GM21515 (cell line): ENCODE measurements around the gene CRACR2B.

Experiments used
- ATAC-seq: cut with Tn5 transposase; IDR thresholded peaks from one replicate; pipeline ENCODE4 v1.9.1; 2021; ENCODE audit not compliant: unreplicated experiment

The CRACR2B gene

GRCh38 chr11:850775-851763 lies 23.4 kb downstream of the CRACR2B start:
- no peak for ATAC-seq

- ATAC-seq = no peak
Measured at GRCh38 chr11:852762-853161, 25.0 kb downstream of the CRACR2B start.

DNA sequence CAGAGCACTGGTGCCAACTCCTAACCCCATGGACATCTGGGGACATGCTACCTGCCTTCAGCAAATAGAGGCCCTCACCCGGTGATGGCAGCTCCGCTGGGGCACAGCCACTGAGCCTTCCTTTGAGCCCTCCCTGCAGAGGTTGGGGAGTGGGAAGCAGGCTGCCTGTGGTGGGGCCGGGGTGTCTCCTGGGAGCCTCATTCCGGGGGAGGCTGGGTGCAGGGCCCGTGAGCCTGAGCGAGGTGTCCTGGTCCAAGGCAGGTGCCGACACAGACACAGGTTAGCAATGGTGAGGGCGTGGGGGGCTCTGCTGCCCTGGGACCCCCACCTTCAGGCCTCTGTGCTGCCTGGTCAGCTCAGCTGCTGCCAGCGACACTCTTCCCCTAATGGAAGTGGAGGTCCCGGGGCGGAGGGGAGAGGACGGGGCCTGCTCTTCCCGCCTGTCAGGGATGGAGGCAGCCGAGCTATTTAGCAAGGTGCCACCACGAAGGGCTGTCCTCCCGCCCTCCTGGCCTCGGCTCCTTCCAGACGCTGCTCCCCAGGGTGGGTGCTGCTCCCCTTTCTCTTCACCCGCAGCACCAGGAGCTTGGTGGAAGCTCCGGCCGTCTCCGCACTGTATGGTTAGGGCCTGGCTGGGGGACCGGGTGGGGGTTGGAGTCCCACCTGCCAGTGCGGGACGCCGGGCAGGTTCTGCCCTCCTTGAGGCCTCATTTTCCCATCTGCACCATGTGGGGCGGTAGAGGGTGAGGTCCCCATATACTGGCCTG lies 26.1 kb downstream of the CRACR2B start:
- no peak for ATAC-seq

GRCh38 chr11:854601-855329 lies 27.0 kb downstream of the CRACR2B start:
- no peak for ATAC-seq

- ATAC-seq = no peak
Measured at GRCh38 chr11:855330-855674, 27.6 kb downstream of the CRACR2B start.

GRCh38 chr11:855796-856195 lies 28.1 kb downstream of the CRACR2B start:
- no peak for ATAC-seq

DNA sequence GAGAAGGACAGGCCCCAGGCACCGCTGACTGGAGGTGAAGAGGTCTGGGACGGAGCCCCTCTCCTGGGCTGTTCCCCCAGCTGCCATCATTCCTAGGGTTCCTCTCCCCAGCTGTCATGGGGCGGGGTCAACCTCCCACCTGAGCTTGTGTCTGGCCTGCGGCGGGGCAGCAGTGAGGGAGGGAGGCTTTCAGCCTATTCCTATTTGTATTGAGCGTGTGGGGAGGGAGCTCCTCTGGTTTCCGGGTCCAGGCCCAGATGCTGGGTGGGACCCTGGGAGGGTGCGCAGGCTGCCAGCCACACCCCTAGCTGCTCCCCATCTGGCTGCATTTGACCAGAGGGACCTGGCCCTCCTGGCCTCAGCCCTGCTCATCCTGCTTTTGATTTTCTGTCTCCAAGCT lies 28.7 kb downstream of the CRACR2B start:
- no peak for ATAC-seq

- ATAC-seq = no peak
Measured at GRCh38 chr11:858053-858761, 30.5 kb downstream of the CRACR2B start.

- ATAC-seq = no peak
Measured at GRCh38 chr11:858762-859339, 31.1 kb downstream of the CRACR2B start.

GRCh38 chr11:859394-860131 lies 31.8 kb downstream of the CRACR2B start:
- no peak for ATAC-seq

GRCh38 chr11:860234-861104 lies 32.8 kb downstream of the CRACR2B start:
- ATAC-seq = no peak

DNA sequence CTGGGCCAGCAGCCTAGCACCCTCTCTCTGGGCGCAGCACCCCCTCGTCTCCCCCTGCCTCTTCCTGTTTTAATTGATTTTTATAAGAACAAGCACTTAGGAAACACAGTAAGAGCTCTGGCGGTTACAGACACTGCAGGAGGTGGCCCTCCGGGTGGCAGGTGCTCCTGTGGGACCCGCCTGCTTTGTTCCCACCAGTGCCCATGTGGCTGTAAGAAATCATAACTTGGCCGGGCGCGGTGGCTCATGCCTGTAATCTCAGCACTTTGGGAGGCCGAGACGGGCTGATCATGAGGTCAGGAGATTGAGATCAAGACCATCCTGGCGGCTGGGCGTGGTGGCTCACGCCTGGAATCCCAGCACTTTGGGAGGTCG lies 33.4 kb downstream of the CRACR2B start:
- no peak for ATAC-seq

DNA sequence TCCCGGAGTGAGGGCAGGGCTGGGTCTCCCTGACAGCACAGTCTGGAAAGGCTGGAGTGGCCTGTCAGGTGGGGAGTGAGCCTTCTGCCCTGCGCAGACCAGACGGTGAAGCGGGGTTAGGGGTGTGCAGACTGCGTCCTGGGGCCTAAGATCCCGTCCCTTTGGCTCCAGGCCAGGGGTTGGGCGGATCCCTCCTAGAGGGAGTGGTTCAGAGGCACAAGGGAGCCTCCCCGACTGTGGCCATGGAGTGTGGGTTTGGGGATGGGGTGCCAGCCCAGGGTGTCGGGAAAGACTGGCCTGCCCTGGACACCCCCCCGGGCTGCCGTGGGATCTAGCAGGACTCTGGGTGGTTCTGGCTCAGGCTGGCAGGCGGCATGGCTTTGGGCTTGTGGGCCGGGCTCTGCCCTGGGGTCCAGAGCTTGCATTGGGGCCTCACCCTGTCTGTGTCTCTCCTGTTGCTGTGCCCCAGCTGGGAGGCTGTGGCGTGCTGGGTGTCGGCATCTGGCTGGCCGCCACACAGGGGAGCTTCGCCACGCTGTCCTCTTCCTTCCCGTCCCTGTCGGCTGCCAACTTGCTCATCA lies 34.5 kb downstream of the CRACR2B start:
- ATAC-seq = no peak

DNA sequence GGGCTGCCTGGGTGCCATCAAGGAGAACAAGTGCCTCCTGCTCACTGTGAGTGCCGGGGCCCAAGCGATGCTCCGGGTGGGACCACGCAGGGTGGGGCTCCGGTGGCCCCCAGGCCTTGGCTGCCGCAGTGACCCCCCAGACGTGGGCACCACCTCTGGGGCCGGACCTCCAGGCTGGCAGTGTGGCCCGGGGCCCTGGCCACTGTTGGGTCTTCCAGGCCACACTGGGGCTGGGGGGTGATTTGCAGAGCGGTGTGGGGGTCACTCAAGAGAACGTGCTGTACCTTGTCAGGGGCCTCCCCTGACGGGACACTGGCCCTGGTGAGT lies 34.9 kb downstream of the CRACR2B start:
- ATAC-seq = no peak

DNA sequence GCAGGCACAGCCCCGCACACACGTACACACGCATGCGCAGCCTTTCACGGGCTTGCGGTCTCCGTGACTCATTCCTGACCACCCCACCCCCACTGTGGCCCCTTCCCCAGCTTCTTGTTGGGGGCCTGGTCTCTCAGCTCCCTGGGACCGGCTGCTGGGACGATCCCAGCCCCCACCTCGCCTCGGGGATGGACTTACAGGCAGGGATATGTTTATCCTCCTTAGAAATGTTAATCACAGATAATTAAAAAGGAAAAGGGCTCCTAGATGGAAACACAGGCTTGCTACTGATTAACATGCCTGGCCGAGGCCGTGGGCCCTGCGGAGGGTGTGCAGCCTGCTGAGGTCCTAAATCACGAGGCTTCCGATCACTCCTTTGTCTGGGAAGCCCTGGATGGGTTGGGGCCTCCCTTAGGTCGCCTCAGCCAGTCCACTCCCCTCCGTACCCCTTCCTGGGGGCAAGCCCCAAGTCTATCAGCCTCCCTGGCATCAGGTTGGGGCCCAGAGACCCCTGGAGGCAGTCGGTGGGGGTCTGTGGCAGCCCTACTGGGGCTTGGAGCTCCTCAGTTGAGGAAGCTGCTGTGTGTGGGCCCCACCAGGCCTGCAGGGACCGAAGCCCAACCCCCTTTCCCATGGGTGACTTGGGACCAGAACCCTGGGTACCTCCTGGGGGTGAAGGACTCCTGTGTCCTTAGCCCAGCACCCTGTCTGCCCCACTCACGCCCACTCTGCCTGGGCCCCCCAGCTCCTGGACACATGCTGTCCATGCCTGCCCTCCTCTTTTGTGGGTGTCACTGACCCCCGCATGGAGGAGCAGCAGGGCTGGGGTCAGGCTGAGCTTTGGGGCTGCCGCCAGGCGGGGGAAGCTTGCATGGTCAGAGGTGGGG lies 35.5 kb downstream of the CRACR2B start:
- no peak for ATAC-seq

DNA sequence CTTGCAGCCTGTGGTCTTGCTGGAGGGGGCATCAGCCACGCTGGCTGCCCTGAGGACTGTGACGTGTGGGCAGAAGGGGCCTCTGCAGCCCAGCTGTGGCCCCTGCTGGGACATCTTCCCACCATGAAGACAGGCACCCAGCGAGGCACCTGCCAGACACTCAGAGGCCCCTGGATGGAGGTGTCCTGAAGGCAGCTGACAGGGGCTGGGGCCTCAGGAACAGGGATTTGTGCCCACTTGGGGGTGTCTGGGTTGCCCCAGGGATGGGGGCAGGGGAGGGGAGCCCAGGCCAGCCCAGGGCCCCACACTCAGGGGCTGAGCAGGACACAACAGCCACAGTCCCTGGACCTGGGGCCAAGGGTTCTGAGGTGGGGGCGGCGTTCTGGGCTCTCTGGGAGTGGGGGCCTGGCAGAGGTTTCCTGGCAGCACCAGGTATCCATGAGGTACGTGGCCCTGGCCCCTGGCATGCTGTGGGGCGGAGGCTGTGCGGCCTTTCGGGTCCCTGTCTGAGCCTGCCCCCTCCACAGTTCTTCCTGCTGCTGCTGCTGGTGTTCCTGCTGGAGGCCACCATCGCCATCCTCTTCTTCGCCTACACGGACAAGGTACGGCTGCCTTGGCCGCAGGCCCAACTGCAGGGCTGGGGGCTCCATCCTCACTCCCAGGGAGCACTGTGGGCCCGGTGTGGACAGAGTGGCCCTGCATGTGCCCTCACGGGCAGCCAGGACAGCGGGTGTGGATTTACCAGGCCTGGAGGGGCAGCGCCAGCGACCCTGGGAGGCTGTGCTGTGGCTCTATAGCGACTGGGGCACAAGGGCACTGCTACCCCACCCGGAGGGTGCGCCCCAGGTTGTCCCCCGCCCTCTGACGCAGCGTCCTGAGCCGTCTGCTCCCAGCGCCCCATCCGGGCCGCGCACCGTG lies 36.5 kb downstream of the CRACR2B start:
- no peak for ATAC-seq

DNA sequence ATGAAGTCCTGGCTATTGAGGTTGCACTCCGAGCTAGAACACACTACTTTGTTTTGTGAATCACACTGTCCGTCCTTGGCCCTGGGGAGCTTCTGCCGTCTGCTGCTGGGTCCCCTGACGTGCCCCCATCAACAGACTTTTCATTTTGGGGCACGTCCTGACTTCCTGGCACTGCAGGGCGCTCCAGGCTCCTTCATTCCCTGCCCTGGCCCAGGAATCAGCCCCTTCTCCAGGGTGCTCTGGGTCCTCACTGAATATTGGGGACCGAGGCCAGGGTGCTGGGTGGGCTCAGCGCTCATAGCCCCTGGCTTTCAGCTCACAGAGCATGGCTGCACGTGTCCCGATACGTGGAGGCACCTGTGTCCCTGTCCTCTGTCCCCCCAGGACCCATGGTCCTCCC lies 37.2 kb downstream of the CRACR2B start:
- no peak for ATAC-seq
